ENCODE measurements around the gene ARID3B. TPM values are rescaled to one million over a fixed set of nuclear protein-coding genes. Genes with fewer than 3 reads are reported as not detected.
"Not testable (repeated sequence)": the region's sequence is repeated elsewhere in the genome, so short reads cannot be mapped to it uniquely, and the experiment has no call there.

ARID3B gene
- total RNA-seq, 1 experiment from 2014 or later, result 19.0 TPM

GRCh38 chr15:74627766-74628165 is 86.7 kb downstream of the ARID3B start:
- CTCF ChIA-PET, result no interaction called here
- 0 out of 2 replicates have a peak, but pooled peaks cover 4% of the 10 kb centered on the region for H4K20me1 ChIP-seq (ENCODE audit: low read length)
- no TSS peak for BruUV-seq (replicated peaks)

GRCh38 chr15:74628199-74628598 is 87.2 kb downstream of the ARID3B start:
- no peaks in the 10 kb centered on the region for H3K9me3 ChIP-seq (ENCODE audit: low read length)
- ChIA-PET POLR2A (ENCODE audit: unreplicated experiment) (interaction anchor here (0.5 kb wide), 1 partner anchor 141 kb away, joined by 3 read pairs; no protein-coding TSS in a partner anchor), CTCF (interaction anchor here (0.7 kb wide), 1 partner anchor 21 kb away, joined by 3 read pairs; no protein-coding TSS in a partner anchor)
- H2AFZ ChIP-seq (ENCODE audit: low read length), result no peak overlapping the region
- H3K4me3 ChIP-seq (ENCODE audit: low read length), result no peak overlapping the region
- H3K9me2 ChIP-seq (replicated peaks; ENCODE audit: low read length), result no peaks in the 10 kb centered on the region
- no peak for TF ChIP-seq EZH2 (IDR thresholded peaks at IDR 0.05; ENCODE audit: low read length, unreplicated experiment)
- no peak for TF ChIP-seq EZH2phosphoT487 (IDR thresholded peaks at IDR 0.05; ENCODE audit: borderline replicate concordance, low read length)
- no peak for TF ChIP-seq CTCF (conservative IDR thresholded peaks at IDR 0.05; ENCODE audit: low read depth, low read length)
- H3K9ac ChIP-seq (ENCODE audit: low read length), result no peak overlapping the region
- no peak overlapping the region for H3K27ac ChIP-seq (ENCODE audit: low read length)
- no peak overlapping the region for H3K4me2 ChIP-seq (ENCODE audit: low read length)
- no peak for DNase-seq
- no peaks in the 10 kb centered on the region for H3F3A ChIP-seq (ENCODE audit: low read length, unreplicated experiment)
- ATAC-seq, result no peak
- no peaks in the 10 kb centered on the region for H4K20me1 ChIP-seq (ENCODE audit: low read length)
- H3K79me2 ChIP-seq (ENCODE audit: low read length), result no peaks in the 10 kb centered on the region
- no peaks in the 10 kb centered on the region for H3K27me3 ChIP-seq (ENCODE audit: low read length)
- BruUV-seq (replicated peaks), result no TSS peak
- H3K36me3 ChIP-seq (ENCODE audit: low read depth, low read length), result peaks cover 57% of the 10 kb centered on the region
- intact Hi-C loops (cut with micrococcal nuclease), result no loop called here
- H3K4me1 ChIP-seq (ENCODE audit: insufficient read depth, low read length), result no peaks in the 10 kb centered on the region

More at GRCh38 chr15:74627766-74628165, 86.7 kb downstream of the ARID3B start:
- no peak overlapping the region for H3K9ac ChIP-seq (ENCODE audit: low read length)
- H3K79me2 ChIP-seq (ENCODE audit: low read length), result no peaks in the 10 kb centered on the region; the same call in 1 of the 2 replicates
- TF ChIP-seq EZH2 (IDR thresholded peaks at IDR 0.05; ENCODE audit: low read length, unreplicated experiment) (no peak), CTCF (conservative IDR thresholded peaks at IDR 0.05; ENCODE audit: low read depth, low read length) (no peak), EZH2phosphoT487 (IDR thresholded peaks at IDR 0.05; ENCODE audit: borderline replicate concordance, low read length) (no peak)
- H3K9me3 ChIP-seq (ENCODE audit: low read length), result no peaks in the 10 kb centered on the region
- POLR2A ChIA-PET (ENCODE audit: unreplicated experiment), result no interaction called here
- no peaks in the 10 kb centered on the region for H3K27me3 ChIP-seq (ENCODE audit: low read length)
- H3K4me2 ChIP-seq (ENCODE audit: low read length), result no peak overlapping the region
- no peak overlapping the region for H3K27ac ChIP-seq (ENCODE audit: low read length)
- H3F3A ChIP-seq (ENCODE audit: low read length, unreplicated experiment), result no peaks in the 10 kb centered on the region
- ATAC-seq (no peak), DNase-seq (no peak)
- no peaks in the 10 kb centered on the region for H3K9me2 ChIP-seq (replicated peaks; ENCODE audit: low read length)
- no peak overlapping the region for H2AFZ ChIP-seq (ENCODE audit: low read length)
- H3K4me1 ChIP-seq (ENCODE audit: insufficient read depth, low read length), result no peaks in the 10 kb centered on the region
- intact Hi-C loops (cut with micrococcal nuclease), result no loop called here
- H3K4me3 ChIP-seq (ENCODE audit: low read length), result no peak overlapping the region
- peaks cover 61% of the 10 kb centered on the region for H3K36me3 ChIP-seq (ENCODE audit: low read depth, low read length)

GRCh38 chr15:74628949-74629348 is 87.9 kb downstream of the ARID3B start:
- no peaks in the 10 kb centered on the region for H3K27me3 ChIP-seq (ENCODE audit: low read length)
- peaks cover 50% of the 10 kb centered on the region for H3K36me3 ChIP-seq (ENCODE audit: low read depth, low read length)
- H4K20me1 ChIP-seq (ENCODE audit: low read length), result no peaks in the 10 kb centered on the region
- intact Hi-C loops (cut with micrococcal nuclease), result no loop called here
- no peak overlapping the region for H3K27ac ChIP-seq (ENCODE audit: low read length)
- H3K9me2 ChIP-seq (replicated peaks; ENCODE audit: low read length), result no peaks in the 10 kb centered on the region
- H2AFZ ChIP-seq (ENCODE audit: low read length), result no peak overlapping the region
- TF ChIP-seq EZH2 (IDR thresholded peaks at IDR 0.05; ENCODE audit: low read length, unreplicated experiment), result no peak
- H3K9ac ChIP-seq (ENCODE audit: low read length), result no peak overlapping the region
- ChIA-PET CTCF (interaction anchor here (0.7 kb wide), 1 partner anchor 20 kb away, joined by 3 read pairs; no protein-coding TSS in a partner anchor), POLR2A (ENCODE audit: unreplicated experiment) (no interaction called here)
- H3K4me1 ChIP-seq (ENCODE audit: insufficient read depth, low read length), result no peaks in the 10 kb centered on the region
- H3K4me2 ChIP-seq (ENCODE audit: low read length), result no peak overlapping the region
- no peaks in the 10 kb centered on the region for H3F3A ChIP-seq (ENCODE audit: low read length, unreplicated experiment)
- H3K79me2 ChIP-seq (ENCODE audit: low read length), result no peaks in the 10 kb centered on the region
- no peak for ATAC-seq
- no peaks in the 10 kb centered on the region for H3K9me3 ChIP-seq (ENCODE audit: low read length)
- DNase-seq, result no peak
- BruUV-seq (replicated peaks), result no TSS peak
- no peak overlapping the region for H3K4me3 ChIP-seq (ENCODE audit: low read length)

GRCh38 chr15:74629696-74630095 is 88.7 kb downstream of the ARID3B start:
- H4K20me1 ChIP-seq (ENCODE audit: low read length); H3K4me1 ChIP-seq (ENCODE audit: insufficient read depth, low read length); H2AFZ ChIP-seq (ENCODE audit: low read length); H3K79me2 ChIP-seq (ENCODE audit: low read length); H3K27me3 ChIP-seq (ENCODE audit: low read length); H3K9me2 ChIP-seq (replicated peaks; ENCODE audit: low read length); H3K4me3 ChIP-seq (ENCODE audit: low read length); POLR2A ChIA-PET (ENCODE audit: unreplicated experiment); H3K27ac ChIP-seq (ENCODE audit: low read length); DNase-seq; BruUV-seq (replicated peaks); H3F3A ChIP-seq (ENCODE audit: low read length, unreplicated experiment); H3K4me2 ChIP-seq (ENCODE audit: low read length); ATAC-seq; H3K9ac ChIP-seq (ENCODE audit: low read length); H3K9me3 ChIP-seq (ENCODE audit: low read length); CTCF ChIA-PET: not testable (repeated sequence)
- intact Hi-C loops (cut with micrococcal nuclease), result loop anchor here (5.0 kb wide), 1 partner anchor 257 kb away; no protein-coding TSS in a partner anchor
- H3K36me3 ChIP-seq (ENCODE audit: low read depth, low read length), result peaks cover 46% of the 10 kb centered on the region
